ENCODE data around the gene CDK6. TPM values are rescaled to one million over a fixed set of nuclear protein-coding genes. Genes with fewer than 3 reads are reported as not detected.

The CDK6 gene
- total RNA-seq, 2 donors from 2014 or later: 32.6 to 35.0 TPM

DNA sequence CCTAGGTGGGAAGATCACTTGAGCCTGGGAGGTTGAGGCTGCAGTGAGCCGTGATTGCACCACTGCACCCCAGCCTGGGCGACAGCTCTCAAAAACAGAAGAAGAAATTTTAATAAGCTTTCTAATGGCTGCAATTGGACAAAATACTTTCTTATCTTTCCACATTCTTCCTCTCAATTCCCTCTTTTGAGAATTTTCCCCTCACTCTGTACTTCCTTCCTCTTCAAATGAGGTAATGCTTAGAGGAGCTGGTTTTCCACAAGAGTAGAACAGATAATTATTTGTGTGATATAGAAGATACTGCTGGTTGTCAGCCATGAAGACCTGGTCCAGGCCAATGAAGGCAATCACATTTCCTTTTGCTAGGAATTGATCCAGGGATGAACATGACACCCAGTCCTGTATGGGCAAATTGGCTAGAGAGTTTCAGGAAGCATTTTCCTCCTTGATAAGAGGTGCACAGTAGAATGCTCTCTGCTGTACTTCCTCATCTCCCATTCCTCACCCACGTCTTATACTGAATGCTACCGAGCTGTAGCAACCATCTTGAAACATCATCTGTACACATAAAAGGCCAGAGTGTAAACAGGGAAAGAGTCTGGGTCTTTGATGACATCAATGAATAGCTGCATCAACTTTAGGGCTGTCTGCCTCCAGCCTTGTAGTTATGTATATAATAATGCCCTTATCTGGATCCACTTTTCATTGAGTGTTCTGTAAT lies 103.9 kb downstream of the CDK6 start:
- no peaks in the 10 kb centered on the region for H3K36me3 ChIP-seq (replicated peaks in 1 of 2; ENCODE audit: insufficient read depth in 1 of 2, low read depth in 2 of 2)
- DNase-seq: no peak
- no peaks in the 10 kb centered on the region for H3K9me3 ChIP-seq
- TF ChIP-seq POLR2A (IDR thresholded peaks at IDR 0.05) (no peak), CTCF (IDR thresholded peaks at IDR 0.05) (no peak)
- intact Hi-C loops (cut with DNase I): no loop called here
- no peak overlapping the region for H3K4me3 ChIP-seq
- no peak for ATAC-seq
- H3K4me1 ChIP-seq: peaks cover 4% of the 10 kb centered on the region
- 87 to 88% methylated on average over 4 of the region's 4 CpGs for WGBS, 2 donors
- peak overlapping the region in 1 of 4 donors; percentile 42 for H3K27ac ChIP-seq
- H3K27me3 ChIP-seq: no peaks in the 10 kb centered on the region

- no peak for TF ChIP-seq POLR2A (IDR thresholded peaks at IDR 0.05)
- TF ChIP-seq CTCF (IDR thresholded peaks at IDR 0.05): no peak
- WGBS, 2 donors: 80 to 90% methylated on average over 2 of the region's 2 CpGs
- Histone ChIP-seq H3K27me3 (no peaks in the 10 kb centered on the region), H3K4me3 (no peak overlapping the region), H3K9me3 (no peaks in the 10 kb centered on the region), H3K36me3 (replicated peaks in 1 of 2; ENCODE audit: insufficient read depth in 1 of 2, low read depth in 2 of 2) (no peaks in the 10 kb centered on the region), H3K27ac (peak overlapping the region in 1 of 4 donors; percentile 42), H3K4me1 (peaks cover 4% of the 10 kb centered on the region)
- ATAC-seq: no peak
- intact Hi-C loops (cut with DNase I): no loop called here
- no peak for DNase-seq
Measured at GRCh38 chr7:92731335-92732063, 104.9 kb downstream of the CDK6 start.

DNA sequence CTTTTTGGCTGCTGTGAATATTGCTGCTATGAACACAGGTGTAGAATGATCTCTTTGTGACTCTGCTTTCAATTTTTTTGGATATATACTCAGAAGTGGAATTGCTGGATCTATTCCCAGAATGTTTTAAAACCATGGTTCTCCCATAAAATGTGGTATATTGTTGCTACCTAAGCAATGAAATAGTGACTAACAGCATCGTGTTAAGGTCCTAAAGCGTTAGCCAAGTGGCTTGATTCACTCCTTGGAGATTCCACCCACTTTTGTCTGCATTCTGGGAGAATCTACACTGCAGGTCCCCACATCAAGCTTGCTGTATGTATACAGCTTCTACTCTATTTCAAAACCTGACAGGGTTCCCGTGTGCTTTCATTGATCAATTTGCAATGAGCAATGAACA lies 105.6 kb downstream of the CDK6 start:
- ATAC-seq: no peak
- no peak for TF ChIP-seq POLR2A (IDR thresholded peaks at IDR 0.05)
- TF ChIP-seq CTCF (IDR thresholded peaks at IDR 0.05): no peak
- 85 to 89% methylated on average over 3 of the region's 3 CpGs for WGBS, 2 donors
- H3K9me3 ChIP-seq: no peaks in the 10 kb centered on the region
- intact Hi-C loops (cut with DNase I): no loop called here
- H3K27me3 ChIP-seq: no peaks in the 10 kb centered on the region
- no peaks in the 10 kb centered on the region for H3K36me3 ChIP-seq (replicated peaks in 1 of 2; ENCODE audit: insufficient read depth in 1 of 2, low read depth in 2 of 2)
- no peak overlapping the region for H3K4me3 ChIP-seq
- no peak for DNase-seq
- H3K4me1 ChIP-seq: peaks cover 4% of the 10 kb centered on the region
- H3K27ac ChIP-seq: no peak overlapping the region

DNA sequence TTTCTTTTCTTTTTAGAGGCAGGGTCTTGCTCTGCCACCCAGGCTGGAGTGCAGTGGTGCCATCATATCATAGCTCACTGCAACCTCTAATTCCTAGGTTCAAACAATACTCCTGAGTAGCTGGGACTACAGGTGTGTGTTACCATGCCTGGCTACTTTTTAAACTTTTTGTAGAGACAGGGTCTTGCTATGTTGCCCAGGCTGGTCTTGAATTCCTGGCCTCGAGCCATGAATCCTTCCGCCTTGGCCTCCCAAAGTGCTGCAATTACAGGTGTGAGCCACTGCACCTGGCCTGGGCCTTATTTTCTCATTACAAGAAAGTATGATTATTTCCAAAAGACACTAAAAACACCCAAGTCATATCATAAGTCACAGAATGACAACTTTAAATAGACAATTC lies 106.6 kb downstream of the CDK6 start:
- TF ChIP-seq POLR2A (IDR thresholded peaks at IDR 0.05) (no peak), CTCF (IDR thresholded peaks at IDR 0.05) (no peak)
- Histone ChIP-seq H3K4me1 (peaks cover 4% of the 10 kb centered on the region), H3K27ac (no peak overlapping the region), H3K27me3 (no peaks in the 10 kb centered on the region), H3K4me3 (no peak overlapping the region), H3K9me3 (no peaks in the 10 kb centered on the region), H3K36me3 (replicated peaks in 1 of 2; ENCODE audit: insufficient read depth in 1 of 2, low read depth in 2 of 2) (peaks cover 0 to 2% of the 10 kb centered on the region in 2 donors)
- DNase-seq (no peak), ATAC-seq (no peak)
- 100% methylated on average over 2 of the region's 2 CpGs for WGBS, 2 donors
- intact Hi-C loops (cut with DNase I): no loop called here
